ENCODE measurements around the gene AGBL5.
"Not testable (repeated sequence)": the region's sequence is repeated elsewhere in the genome, so short reads cannot be mapped to it uniquely, and the experiment has no call there.

AGBL5 gene

GRCh38 chr2:27074738-27075565, 23.5 kb downstream of the AGBL5 start:
- DNase-seq (ENCODE audit: extremely low spot score, insufficient read length, low read depth) (no peak), FAIRE-seq (peak; percentile 80)

GRCh38 chr2:27075566-27075871, 24.1 kb downstream of the AGBL5 start:
- FAIRE-seq; DNase-seq (ENCODE audit: extremely low spot score, insufficient read length, low read depth): not testable (repeated sequence)

GRCh38 chr2:27076323-27076722, 24.9 kb downstream of the AGBL5 start:
- no peak for FAIRE-seq
- DNase-seq (ENCODE audit: extremely low spot score, insufficient read length, low read depth), result no peak

DNA sequence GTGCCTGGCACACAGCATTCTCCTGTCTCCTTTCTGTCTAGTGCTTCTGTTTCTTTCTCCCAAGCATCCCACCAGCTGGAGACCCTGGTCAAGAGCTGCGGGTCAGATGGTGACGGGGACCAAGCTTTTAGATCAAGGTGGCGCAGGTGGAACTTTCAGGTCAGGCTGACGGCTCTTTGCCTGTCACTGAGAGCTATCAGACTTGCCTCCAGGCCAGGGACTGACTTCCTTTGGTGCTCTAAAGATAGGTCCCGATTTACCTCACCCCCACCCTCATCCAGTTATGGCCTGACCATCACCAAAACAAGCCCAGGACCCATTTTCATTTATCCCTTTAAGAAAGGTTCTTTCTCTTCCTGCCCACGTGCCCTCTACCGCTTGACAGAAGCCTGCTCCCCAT, 25.8 kb downstream of the AGBL5 start:
- FAIRE-seq (no peak), DNase-seq (ENCODE audit: extremely low spot score, insufficient read length, low read depth) (no peak)

DNA sequence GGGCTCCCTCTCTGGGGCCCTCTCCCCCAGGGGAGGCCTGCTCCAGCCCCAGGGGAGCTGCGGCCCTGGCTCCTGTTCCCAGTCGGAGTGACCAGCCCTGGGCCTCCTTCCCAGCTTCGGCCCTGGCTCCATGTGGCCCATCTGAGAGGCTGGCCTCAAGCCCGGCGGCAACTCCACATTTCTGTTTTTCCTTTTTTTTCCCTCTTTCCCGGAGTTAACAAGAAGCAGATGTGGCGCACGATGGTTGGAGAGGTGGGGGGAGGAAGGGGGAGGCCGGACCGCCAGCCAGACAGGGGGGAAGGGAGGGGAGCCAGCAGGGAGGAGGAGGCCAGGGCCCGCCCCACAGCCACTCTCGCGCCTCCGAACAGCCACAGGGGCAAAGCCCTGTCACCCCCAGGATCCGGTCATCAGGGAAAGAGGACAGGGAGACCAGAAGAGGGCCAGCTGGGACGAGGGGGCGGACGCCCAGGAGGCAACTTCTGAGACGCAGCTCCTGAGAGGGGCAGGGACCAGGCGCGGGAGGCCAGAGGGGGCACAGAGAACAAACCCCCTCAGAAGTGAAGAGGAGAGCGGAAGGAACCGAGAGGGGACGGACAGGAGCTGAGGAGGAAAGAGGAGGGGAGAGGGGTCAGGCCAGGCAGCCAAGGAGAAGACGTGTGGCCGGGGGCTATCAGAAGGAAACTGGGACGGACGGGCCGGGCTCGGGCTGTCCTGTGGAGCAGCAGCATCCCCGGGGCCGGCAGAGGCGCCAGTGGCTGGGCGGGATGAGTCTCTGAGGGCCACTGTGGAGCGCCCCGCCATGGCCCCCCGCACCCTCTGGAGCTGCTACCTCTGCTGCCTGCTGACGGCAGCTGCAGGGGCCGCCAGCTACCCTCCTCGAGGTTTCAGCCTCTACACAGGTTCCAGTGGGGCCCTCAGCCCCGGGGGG, 27.1 kb downstream of the AGBL5 start, which contains the start of gene EMILIN1:
Gene EMILIN1, plus strand, starts transcription at position 349 of the 928 bp plus-strand sequence. Its CDS starts 451 bp downstream, at position 800.
- DNase-seq (ENCODE audit: extremely low spot score, insufficient read length, low read depth), result no peak
- no peak for FAIRE-seq

DNA sequence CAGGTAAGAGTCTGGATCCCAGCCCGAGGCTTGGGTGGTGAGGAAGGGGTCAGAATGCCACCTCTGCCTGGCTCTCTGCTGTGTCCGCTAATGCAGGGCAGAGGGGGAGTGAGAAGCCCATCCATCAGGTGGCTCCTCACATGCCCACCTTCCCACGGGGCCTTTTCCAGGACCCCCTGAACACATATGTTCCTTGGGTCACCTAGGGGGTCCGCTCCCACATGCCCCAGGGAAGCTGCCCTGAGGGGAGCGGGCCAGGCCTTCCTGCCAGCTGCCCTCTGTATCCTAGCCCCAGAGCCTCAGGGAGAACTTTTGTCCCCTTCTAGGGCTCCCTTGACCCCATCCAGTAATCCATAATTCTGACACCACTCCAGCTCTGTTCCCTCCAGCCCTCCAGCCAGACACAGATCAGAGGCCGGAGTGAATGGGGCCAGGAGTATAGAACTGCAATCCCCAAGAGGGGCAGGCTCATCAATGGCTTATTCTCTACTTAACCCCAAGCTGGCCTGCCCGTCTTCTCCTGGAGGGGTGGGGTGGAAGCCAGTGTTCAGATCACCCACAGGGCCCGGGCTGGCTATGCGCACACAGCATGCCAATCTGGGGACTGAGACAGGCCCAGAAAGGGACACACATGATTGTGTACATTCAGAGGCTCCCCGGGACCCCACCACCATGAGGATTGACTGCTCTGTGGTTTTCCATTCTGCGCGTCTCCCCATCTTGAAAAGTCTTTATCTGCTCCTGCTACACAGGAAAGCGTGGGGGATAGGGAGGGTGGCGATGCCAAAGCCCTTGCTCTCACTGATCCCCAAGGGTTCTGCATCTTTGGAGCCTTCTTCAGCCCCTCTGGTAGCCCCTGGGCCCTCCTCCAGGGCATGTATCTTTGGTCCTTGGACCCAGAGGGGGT, 28.0 kb downstream of the AGBL5 start:
- FAIRE-seq (no peak), DNase-seq (ENCODE audit: extremely low spot score, insufficient read length, low read depth) (no peak)

- DNase-seq (ENCODE audit: extremely low spot score, insufficient read length, low read depth), result no peak
- no peak for FAIRE-seq
These were observed 28.6 kb downstream of the AGBL5 start for GRCh38 chr2:27080140-27080469.

- no peak for FAIRE-seq
These were observed 29.1 kb downstream of the AGBL5 start for GRCh38 chr2:27080603-27080936.

GRCh38 chr2:27081984-27082772, 30.7 kb downstream of the AGBL5 start:
- FAIRE-seq (no peak), DNase-seq (ENCODE audit: extremely low spot score, insufficient read length, low read depth) (no peak)

More at GRCh38 chr2:27080603-27080936, 29.1 kb downstream of the AGBL5 start:
- DNase-seq (ENCODE audit: extremely low spot score, insufficient read length, low read depth), result no peak

DNA sequence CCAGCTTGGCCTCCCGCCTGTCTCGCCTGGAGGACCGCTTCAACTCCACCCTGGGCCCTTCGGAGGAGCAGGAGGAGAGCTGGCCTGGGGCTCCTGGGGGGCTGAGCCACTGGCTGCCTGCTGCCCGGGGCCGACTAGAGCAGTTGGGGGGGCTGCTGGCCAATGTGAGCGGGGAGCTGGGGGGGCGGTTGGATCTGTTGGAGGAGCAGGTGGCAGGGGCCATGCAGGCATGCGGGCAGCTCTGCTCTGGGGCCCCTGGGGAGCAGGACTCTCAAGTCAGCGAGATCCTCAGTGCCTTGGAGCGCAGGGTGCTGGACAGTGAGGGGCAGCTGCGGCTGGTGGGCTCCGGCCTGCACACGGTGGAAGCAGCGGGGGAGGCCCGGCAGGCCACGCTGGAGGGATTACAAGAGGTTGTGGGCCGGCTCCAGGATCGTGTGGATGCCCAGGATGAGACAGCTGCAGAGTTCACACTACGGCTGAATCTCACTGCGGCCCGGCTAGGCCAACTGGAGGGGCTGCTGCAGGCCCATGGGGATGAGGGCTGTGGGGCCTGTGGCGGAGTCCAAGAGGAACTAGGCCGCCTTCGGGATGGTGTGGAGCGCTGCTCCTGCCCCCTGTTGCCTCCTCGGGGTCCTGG, 31.4 kb downstream of the AGBL5 start:
- no peak for FAIRE-seq
- DNase-seq (ENCODE audit: extremely low spot score, insufficient read length, low read depth), result no peak

GRCh38 chr2:27083410-27084296, 32.2 kb downstream of the AGBL5 start:
- FAIRE-seq (no peak), DNase-seq (ENCODE audit: extremely low spot score, insufficient read length, low read depth) (no peak)

DNA sequence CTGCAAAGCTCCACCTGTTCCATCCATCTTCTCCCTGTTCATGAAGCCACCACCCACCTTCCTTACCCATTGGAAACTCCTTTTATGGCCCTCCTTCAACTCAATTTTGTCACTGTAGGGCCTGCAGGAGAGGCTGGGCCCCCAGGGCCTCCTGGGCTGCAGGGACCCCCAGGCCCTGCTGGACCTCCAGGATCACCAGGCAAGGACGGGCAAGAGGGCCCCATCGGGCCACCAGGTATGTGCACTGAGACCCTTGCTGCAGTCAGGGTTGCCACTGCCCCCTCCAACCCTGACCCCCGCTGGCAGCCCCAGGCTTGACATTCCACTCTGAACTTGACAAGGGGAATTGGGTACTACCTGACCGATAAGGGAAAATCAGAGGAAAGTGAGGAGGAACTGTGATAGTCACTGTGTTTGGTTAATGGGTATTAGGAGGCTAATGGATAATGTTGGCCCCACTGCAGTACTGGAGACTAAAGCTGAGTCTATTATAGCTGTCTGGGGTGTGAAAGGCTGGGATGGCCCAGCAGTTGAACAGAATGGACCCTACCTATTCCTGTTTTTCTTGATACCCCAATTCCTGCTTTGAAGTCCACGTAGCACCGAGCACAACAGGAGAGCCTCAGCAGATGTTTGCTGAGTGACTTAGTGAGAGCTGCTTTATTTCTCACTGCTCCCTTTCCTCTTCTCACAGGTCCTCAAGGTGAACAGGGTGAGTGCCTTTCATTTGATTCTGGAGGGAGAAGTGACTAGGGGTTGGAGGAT, 33.0 kb downstream of the AGBL5 start:
- DNase-seq (ENCODE audit: extremely low spot score, insufficient read length, low read depth), result no peak
- FAIRE-seq, result no peak

GRCh38 chr2:27085062-27085672, 33.7 kb downstream of the AGBL5 start:
- no peak for DNase-seq (ENCODE audit: extremely low spot score, insufficient read length, low read depth)
- FAIRE-seq, result no peak

DNA sequence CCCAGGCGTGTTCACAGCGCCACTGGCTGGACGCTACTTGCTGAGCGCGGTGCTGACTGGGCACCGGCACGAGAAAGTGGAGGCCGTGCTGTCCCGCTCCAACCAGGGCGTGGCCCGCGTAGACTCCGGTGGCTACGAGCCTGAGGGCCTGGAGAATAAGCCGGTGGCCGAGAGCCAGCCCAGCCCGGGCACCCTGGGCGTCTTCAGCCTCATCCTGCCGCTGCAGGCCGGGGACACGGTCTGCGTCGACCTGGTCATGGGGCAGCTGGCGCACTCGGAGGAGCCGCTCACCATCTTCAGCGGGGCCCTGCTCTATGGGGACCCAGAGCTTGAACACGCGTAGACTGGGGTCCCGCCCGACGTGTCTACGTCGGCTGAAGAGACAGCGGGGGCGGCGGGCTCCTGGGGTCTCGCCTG, 34.2 kb downstream of the AGBL5 start:
- no peak for DNase-seq (ENCODE audit: extremely low spot score, insufficient read length, low read depth)
- no peak for FAIRE-seq

- DNase-seq (ENCODE audit: extremely low spot score, insufficient read length, low read depth) (peak; percentile 93), FAIRE-seq (peak; percentile 91)
These were observed 34.7 kb downstream of the AGBL5 start for GRCh38 chr2:27086090-27086723.
